Renal cortex interstitium (tissue), 11 donors: ENCODE data around the gene SLC24A3. TPM values are rescaled to one million over a fixed set of nuclear protein-coding genes. Genes with fewer than 3 reads are reported as not detected.

ENCODE experiments used
- DNase-seq, 11 donors: peaks; one replicate each; pipeline ENCODE4 v3.0.0-alpha.2; 2013; ENCODE audit warnings: low read depth in 9 of 11, low spot score in 4 of 11; ENCODE audit errors: extremely low read depth in 1 of 11
- polyA plus RNA-seq, 3 donors: library from polyadenylated mRNA; unstranded; fragments of 120-200 nt; gene quantifications; one replicate each; pipeline ENCODE4 v1.2.1, GENCODE V29; 2013; ENCODE audit not compliant: insufficient read length in 3 of 3

The SLC24A3 gene
- polyA plus RNA-seq, 3 donors, result 3.5 to 5.4 (median 4.8) TPM

GRCh38 chr20:19322061-19322985 is 109.9 kb downstream of the SLC24A3 start:
- no peak for DNase-seq

- no peak for DNase-seq
Observed at GRCh38 chr20:19327401-19327800, 115.0 kb downstream of the SLC24A3 start.

GRCh38 chr20:19328676-19329075 is 116.2 kb downstream of the SLC24A3 start:
- no peak for DNase-seq

- DNase-seq, result no peak
Observed at GRCh38 chr20:19330038-19330437, 117.6 kb downstream of the SLC24A3 start.

- DNase-seq, result no peak
Observed at GRCh38 chr20:19330731-19331130, 118.3 kb downstream of the SLC24A3 start.

- no peak for DNase-seq
Observed at GRCh38 chr20:19333563-19333962, 121.1 kb downstream of the SLC24A3 start.

GRCh38 chr20:19335341-19335740 is 122.9 kb downstream of the SLC24A3 start:
- DNase-seq, result no peak

GRCh38 chr20:19335916-19336315 is 123.5 kb downstream of the SLC24A3 start:
- DNase-seq, result no peak

- DNase-seq, result no peak
Observed at GRCh38 chr20:19336631-19337030, 124.2 kb downstream of the SLC24A3 start.

- DNase-seq, result no peak
Observed at GRCh38 chr20:19338380-19338779, 125.9 kb downstream of the SLC24A3 start.

GRCh38 chr20:19338960-19339359 is 126.5 kb downstream of the SLC24A3 start:
- no peak for DNase-seq

- no peak for DNase-seq
Observed at GRCh38 chr20:19341348-19342053, 129.1 kb downstream of the SLC24A3 start.

- DNase-seq, result no peak
Observed at GRCh38 chr20:19344341-19344740, 131.9 kb downstream of the SLC24A3 start.

GRCh38 chr20:19347943-19348456 is 135.6 kb downstream of the SLC24A3 start:
- DNase-seq, result no peak

GRCh38 chr20:19348582-19348981 is 136.1 kb downstream of the SLC24A3 start:
- DNase-seq, result no peak

- no peak for DNase-seq
Observed at GRCh38 chr20:19349879-19350278, 137.4 kb downstream of the SLC24A3 start.

- DNase-seq, result no peak
Observed at GRCh38 chr20:19351542-19351941, 139.1 kb downstream of the SLC24A3 start.

GRCh38 chr20:19354950-19355349 is 142.5 kb downstream of the SLC24A3 start:
- DNase-seq, result no peak

- peak in 2 of 11 donors; percentile 18 to 21 for DNase-seq
Observed at GRCh38 chr20:19361790-19362189, 149.3 kb downstream of the SLC24A3 start.

- no peak for DNase-seq
Observed at GRCh38 chr20:19363476-19363875, 151.0 kb downstream of the SLC24A3 start.
